HG02678 (cell line): ENCODE results near the gene POP5.
"Not testable (repeated sequence)": the region's sequence is repeated elsewhere in the genome, so short reads cannot be mapped to it uniquely, and the experiment has no call there.

Experiments used
- ATAC-seq: cut with Tn5 transposase; IDR thresholded peaks from one replicate; pipeline ENCODE4 v1.9.1; 2021; ENCODE audit warnings: mild to moderate bottlenecking, moderate library complexity; ENCODE audit not compliant: unreplicated experiment

The POP5 gene

GRCh38 chr12:120538281-120539156, 42.7 kb downstream of the POP5 start:
- no peak for ATAC-seq

- ATAC-seq, result no peak
Observed at GRCh38 chr12:120537856-120538220, 43.4 kb downstream of the POP5 start.

- ATAC-seq, result no peak
Observed at GRCh38 chr12:120536064-120536791, 45.0 kb downstream of the POP5 start.

GRCh38 chr12:120534703-120535655, 46.2 kb downstream of the POP5 start:
- peak; percentile 49 for ATAC-seq

GRCh38 chr12:120534203-120534702, 46.9 kb downstream of the POP5 start, which contains the start of gene RNF10:
TSS of gene RNF10 (plus strand) at chr12:120534356. CDS start at chr12:120534812, 456 bp downstream.
- ATAC-seq, result peak; percentile 68

- ATAC-seq, result no peak
Observed at GRCh38 chr12:120532701-120533238, 48.4 kb downstream of the POP5 start.

GRCh38 chr12:120530418-120530761, 50.8 kb downstream of the POP5 start:
- ATAC-seq, result not testable (repeated sequence)

- no peak for ATAC-seq
Observed at GRCh38 chr12:120529641-120530417, 51.4 kb downstream of the POP5 start.

- peak; percentile 86 for ATAC-seq
Observed at GRCh38 chr12:120528861-120529525, 52.2 kb downstream of the POP5 start, which contains the start of gene COQ5. TSS of gene COQ5 (minus strand) at chr12:120529158. CDS start at chr12:120529141, 17 bp downstream.
